GM12875 (cell line): ENCODE measurements around the gene CRHR1.

ENCODE experiments used
- H3K4me3 ChIP-seq: one replicate; pipeline ENCODE4 v1.5.1; 2011; ENCODE audit warnings: low read depth, low read length, control low read depth
- CTCF ChIP-seq: IDR thresholded peaks from 2 replicates; pipeline ENCODE4 v1.5.1; 2011; ENCODE audit warnings: low read depth, mild to moderate bottlenecking, control low read depth, inconsistent platforms, low read length, moderate library complexity, borderline replicate concordance; ENCODE audit not compliant: insufficient read depth

CRHR1 gene

DNA sequence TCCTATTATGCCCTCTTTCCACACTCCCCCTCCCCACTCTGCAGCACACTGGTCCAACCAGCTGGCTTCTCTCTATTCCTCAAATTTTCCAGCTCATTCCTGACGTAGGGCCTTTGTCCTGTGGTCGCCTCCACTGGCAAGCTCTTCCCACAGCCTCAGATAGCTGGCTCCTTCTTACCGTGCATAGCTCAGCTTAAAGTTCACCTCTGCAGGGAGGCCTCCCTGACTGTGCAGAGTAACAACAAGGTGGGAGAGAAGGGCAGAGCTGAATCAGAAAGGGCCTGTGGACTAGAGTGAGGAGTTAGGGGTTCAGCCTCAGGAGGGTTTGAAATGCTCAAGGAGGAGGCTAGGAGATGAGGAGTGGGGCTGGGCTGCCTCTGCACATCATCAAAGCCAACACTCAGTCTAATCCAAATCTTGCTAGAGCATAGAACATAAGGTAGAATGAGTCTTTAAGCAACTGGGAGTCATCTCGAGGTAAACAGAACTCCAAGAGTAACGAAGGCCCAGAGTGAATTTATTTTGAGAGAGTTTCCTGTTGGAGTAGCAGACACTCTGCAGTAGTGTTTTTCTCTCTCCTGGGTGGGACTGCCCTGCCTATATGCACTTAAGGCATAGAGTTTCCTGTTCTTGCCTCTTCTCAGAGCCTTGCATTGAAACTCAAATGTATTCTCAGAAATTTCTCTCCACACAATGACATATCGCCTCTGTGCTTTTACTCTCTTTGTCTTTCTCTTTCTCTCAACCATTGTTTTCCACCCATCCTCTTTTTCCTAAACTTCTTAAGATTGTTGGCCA lies 79.9 kb downstream of the CRHR1 start:
- TF ChIP-seq CTCF = no peak
- no peak overlapping the region for H3K4me3 ChIP-seq

DNA sequence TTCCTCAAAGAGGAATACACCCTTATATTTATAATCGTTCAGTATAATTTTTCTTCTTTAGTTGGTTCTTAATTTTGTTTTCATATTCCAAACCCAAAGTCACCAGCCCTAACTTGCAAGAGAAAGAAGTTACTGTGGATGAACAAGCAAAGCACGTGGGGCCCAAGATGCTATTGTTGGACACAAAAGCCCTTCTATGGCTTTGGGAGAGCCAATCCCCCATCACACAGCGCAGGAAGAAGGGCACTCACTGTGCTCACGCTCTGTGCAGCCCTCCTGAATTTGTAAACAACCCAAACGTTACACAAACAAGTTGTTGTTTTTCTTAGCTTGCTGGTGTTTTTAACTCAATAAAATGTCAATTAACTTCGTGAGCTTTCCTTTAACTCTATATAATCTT lies 83.1 kb downstream of the CRHR1 start:
- no peak overlapping the region for H3K4me3 ChIP-seq
- no peak for TF ChIP-seq CTCF

DNA sequence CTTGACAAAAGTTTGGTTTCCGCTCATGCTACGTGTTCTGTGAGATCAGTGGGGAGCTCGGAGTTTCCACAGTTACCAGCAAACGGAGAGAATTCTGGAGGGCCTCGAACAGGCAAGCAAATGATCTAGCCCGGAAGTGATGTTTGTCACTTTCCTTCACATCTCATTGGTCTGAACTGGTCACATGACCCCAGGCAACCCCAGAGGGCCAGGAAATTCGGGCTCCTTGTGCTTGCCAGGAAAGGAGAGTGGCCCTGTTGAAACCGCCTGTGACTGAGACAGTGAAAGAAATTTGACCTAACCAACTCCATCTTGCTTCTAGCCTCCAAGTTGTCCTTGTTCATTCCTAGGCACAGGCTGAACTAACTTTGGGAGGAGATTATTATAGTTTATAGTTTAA lies 83.6 kb downstream of the CRHR1 start:
- TF ChIP-seq CTCF = no peak

DNA sequence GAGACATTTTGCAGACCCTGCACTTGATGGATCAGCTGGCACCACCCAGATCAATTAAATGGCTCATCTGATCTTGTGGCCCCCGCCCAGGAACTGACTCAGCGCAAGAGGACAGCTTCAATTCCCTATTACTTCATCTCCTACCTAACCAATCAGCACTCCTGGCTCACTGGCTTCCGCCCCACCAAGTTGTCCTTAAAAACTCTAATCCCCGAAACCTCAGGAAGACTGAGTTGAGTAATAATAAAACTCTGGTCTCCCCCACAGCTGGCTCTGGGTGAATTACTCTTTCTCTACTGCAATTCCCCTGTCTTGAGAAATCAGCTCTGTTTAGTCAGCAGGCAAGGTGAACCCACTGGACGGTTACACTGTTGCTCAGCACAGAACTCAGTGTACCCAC lies 84.2 kb downstream of the CRHR1 start:
- no peak for TF ChIP-seq CTCF
- H3K4me3 ChIP-seq = no peak overlapping the region

More for the DNA sequence above, 83.6 kb downstream of the CRHR1 start:
- no peak overlapping the region for H3K4me3 ChIP-seq

GRCh38 chr17:45869676-45870341 lies 85.7 kb downstream of the CRHR1 start:
- no peak for TF ChIP-seq CTCF
- H3K4me3 ChIP-seq = no peak overlapping the region

GRCh38 chr17:45870342-45870974 lies 86.3 kb downstream of the CRHR1 start:
- H3K4me3 ChIP-seq = no peak overlapping the region
- no peak for TF ChIP-seq CTCF
